A549 (cell line): ENCODE measurements around the gene OGFRL1. TPM values are rescaled to one million over a fixed set of nuclear protein-coding genes. Genes with fewer than 3 reads are reported as not detected.
A peak's percentile ranks its signal among the peaks of the same experiment; 100 is the strongest.

Experiments
- ATAC-seq, 2 experiments: fragments of 200-7000 bp in 1 of 2; fragments of >200 bp in 1 of 2; cut with Nextera tagmentation in 1 of 2; cut with Tn5 transposase in 1 of 2; 3 replicates each; pipeline versions ENCODE4 v1.8.0 to v1.9.1; 2018 to 2020; ENCODE audit warnings: mild to moderate bottlenecking in 1 of 2, moderate library complexity in 1 of 2
- CTCF ChIA-PET: fragments of 300-600 bp; sonication (Branson Sonifier 250); formaldehyde crosslinking; extraction: SDS; loops from one replicate; lab custom pipeline; 2021; ENCODE audit warnings: antibody characterized with exemption, inconsistent platforms; lab: Yijun Ruan, JAX
- POLR2A ChIA-PET: fragments of 350-600 bp; formaldehyde crosslinking; extraction: SDS; loops from one replicate; lab custom pipeline; 2021; ENCODE audit warnings: antibody characterized with exemption, inconsistent platforms; lab: Yijun Ruan, JAX
- DNase-seq, 2 experiments: peaks; one replicate each; pipeline versions ENCODE4 v3.0.0 to v3.0.0-alpha.2; 2011 to 2016; ENCODE audit warnings: low read depth in 1 of 2, low spot score in 1 of 2
- FAIRE-seq: peaks from 2 replicates; lab custom pipeline; 2011; peaks lifted over from hg19 to GRCh38; lab: Jason Lieb, UNC
- H3K27ac ChIP-seq, 2 experiments: fragments of >200 bp; sonication (Bioruptor Twin); formaldehyde crosslinking; 3 replicates each; pipeline ENCODE4 v1.5.1; 2016 to 2017
- H3K4me1 ChIP-seq: fragments of >200 bp; sonication (Bioruptor Twin); formaldehyde crosslinking; 3 replicates; pipeline ENCODE4 v1.6.1; 2016
- H3K4me2 ChIP-seq: fragments of >200 bp; sonication (Bioruptor Twin); formaldehyde crosslinking; 3 replicates; pipeline ENCODE4 v1.6.1; 2016
- H3K4me3 ChIP-seq: fragments of >200 bp; sonication (Bioruptor Twin); formaldehyde crosslinking; 3 replicates; pipeline ENCODE4 v1.5.1; 2016
- H3K9me3 ChIP-seq: fragments of >200 bp; sonication (Bioruptor Twin); formaldehyde crosslinking; 3 replicates; pipeline ENCODE4 v1.6.1; 2016
- CBX8 ChIP-seq: fragments of 200-600 bp; sonication (generic); IDR thresholded peaks from 2 replicates; pipeline ENCODE4 v1.6.1; 2016
- EHF ChIP-seq: fragments of 250-450 bp; sonication (Bioruptor Pico); IDR thresholded peaks from 2 replicates; pipeline ENCODE4 v1.5.0; 2020; ENCODE audit warnings: mild to moderate bottlenecking
- FOSB ChIP-seq: fragments of 250-450 bp; sonication (Bioruptor Pico); IDR thresholded peaks from 2 replicates; pipeline ENCODE4 v1.5.0; 2020; ENCODE audit warnings: mild to moderate bottlenecking, moderate library complexity
- HOXA7 ChIP-seq: fragments of 250-450 bp; sonication (Bioruptor Pico); IDR thresholded peaks from 2 replicates; pipeline ENCODE4 v1.5.0; 2020; ENCODE audit warnings: mild to moderate bottlenecking, moderate library complexity
- HOXB5 ChIP-seq: fragments of 250-450 bp; sonication (Bioruptor Pico); IDR thresholded peaks from 2 replicates; pipeline ENCODE4 v1.5.0; 2020; ENCODE audit warnings: mild to moderate bottlenecking, moderate library complexity
- MAFK ChIP-seq: fragments of 450-650 bp; IDR thresholded peaks from 2 replicates; pipeline ENCODE4 v1.6.1; 2014; ENCODE audit not compliant: partially characterized antibody
- MYC ChIP-seq: IDR thresholded peaks from 2 replicates; pipeline ENCODE4 v1.6.1; 2012; ENCODE audit warnings: mild to moderate bottlenecking, inconsistent platforms, low read length, improper control_type of control experiment, borderline replicate concordance
- NR3C1 ChIP-seq: fragments of >200 bp; sonication (Bioruptor Twin); formaldehyde crosslinking; IDR thresholded peaks from 3 replicates; pipeline ENCODE4 v1.6.1; 2017
- POLR2A ChIP-seq: IDR thresholded peaks from 2 replicates; pipeline ENCODE4 v1.6.1; 2012; ENCODE audit warnings: mild to moderate bottlenecking, low read length
- RNF2 ChIP-seq: fragments of 200-600 bp; sonication (generic); IDR thresholded peaks from 2 replicates; pipeline ENCODE4 v1.6.1; 2016; ENCODE audit warnings: low read depth, mild to moderate bottlenecking, antibody characterized with exemption, moderate library complexity, borderline replicate concordance
- TFCP2L1 ChIP-seq: fragments of 250-450 bp; sonication (Bioruptor Pico); IDR thresholded peaks from 2 replicates; pipeline ENCODE4 v1.5.0; 2021; ENCODE audit warnings: mild to moderate bottlenecking
- WGBS: methylation state at CpG from one replicate; pipeline ENCODE4 v1.1.6; 2017; ENCODE audit errors: missing lambda C conversion rate; 5-methylcytosine and 5-hydroxymethylcytosine counted together
- polyA plus RNA-seq, 4 experiments: library from polyadenylated mRNA; depleted of rRNA in 3 of 4; stranded (reverse); fragments of >200 nt; fragmentation: RNase III in 1 of 4; extraction: RNeasy Plus Mini Kit Qiagen cat#74134 plus additional on column Dnase treatment in 1 of 4; gene quantifications; 2 replicates in 3 of 4; 3 replicates in 1 of 4; pipeline ENCODE4 v1.2.3, GENCODE V29; 2011 to 2017
- TF ChIP-seq, protein P1 (sequence below): fragments of 250-450 bp; sonication (Bioruptor Pico); IDR thresholded peaks from 2 replicates; pipeline ENCODE4 v1.5.0; 2020; ENCODE audit warnings: low read depth, mild to moderate bottlenecking, moderate library complexity
- TF ChIP-seq, protein P2 (sequence below): fragments of >200 bp; sonication (Bioruptor Twin); formaldehyde crosslinking; IDR thresholded peaks from 3 replicates; pipeline ENCODE4 v1.6.1; 2016
- TF ChIP-seq, protein P3 (sequence below): fragments of >200 bp; sonication (Bioruptor Twin); formaldehyde crosslinking; IDR thresholded peaks from 3 replicates; pipeline ENCODE4 v1.5.1; 2016
- TF ChIP-seq, protein P4 (sequence below): fragments of 200-600 bp; sonication (generic); IDR thresholded peaks from 2 replicates; pipeline ENCODE4 v1.6.1; 2016; ENCODE audit warnings: antibody characterized with exemption, mild to moderate bottlenecking, moderate library complexity

Gene OGFRL1
- polyA plus RNA-seq, 2 of the 4 experiments (the other 2 are of a cell fraction): 8.0 to 15.2 TPM

DNA sequence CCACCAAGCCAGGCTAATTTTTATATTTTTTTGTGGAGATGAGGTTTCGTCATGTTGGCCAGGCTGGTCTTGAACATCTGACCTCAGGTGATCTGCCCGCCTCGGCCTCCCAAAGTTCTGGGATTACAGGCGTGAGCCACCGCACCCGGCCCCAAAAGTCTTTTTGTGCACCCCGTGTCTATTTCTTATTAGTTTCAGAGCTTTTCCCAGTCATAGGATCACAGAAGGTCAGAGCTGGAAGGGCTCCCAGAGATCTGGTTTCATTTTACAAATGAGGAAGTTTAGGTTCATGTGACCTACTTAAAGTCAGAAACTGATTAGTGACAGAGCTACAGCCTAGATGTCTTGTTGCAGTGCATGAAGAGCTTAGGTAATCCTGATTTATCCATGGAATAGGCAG is 1.6 kb upstream of the OGFRL1 start:
- TF ChIP-seq MYC (no peak), POLR2A (no peak), TFCP2L1 (CRISPR knock-in tag) (no peak), EHF (CRISPR knock-in tag) (no peak), HOXA7 (CRISPR knock-in tag) (no peak), RNF2 (no peak)
- no peak for DNase-seq
- Histone ChIP-seq H3K9me3 (no peaks in the 10 kb centered on the region), H3K4me1 (peaks cover 31% of the 10 kb centered on the region), H3K27ac (no peak overlapping the region; a peak in 1 of 6 replicates), H3K4me3 (no peak overlapping the region), H3K4me2 (peak overlapping the region; percentile 93; the same call in 1 of the 3 replicates)
- ChIA-PET CTCF (interaction anchor here (1.3 kb wide), 1 partner anchor 96 kb away, joined by 6 read pairs; no protein-coding TSS in a partner anchor), POLR2A (no interaction called here)
- WGBS: 95% methylated on average over 7 of the region's 7 CpGs
- ATAC-seq: no peak
- FAIRE-seq: no peak

DNA sequence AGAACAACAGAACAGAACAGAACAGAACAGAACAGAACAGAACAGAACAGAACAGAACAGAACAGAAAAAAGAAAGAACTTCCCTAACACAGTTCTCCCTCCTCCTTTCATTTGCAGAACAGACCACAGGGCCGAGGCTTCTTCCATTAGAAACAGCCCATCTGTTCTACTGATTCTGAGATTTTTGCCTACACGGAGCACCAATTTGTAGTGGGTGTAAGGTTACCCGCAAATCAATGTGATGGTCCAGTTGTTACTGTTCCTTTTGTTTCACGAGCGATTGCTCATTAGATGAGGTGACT is 734 bp upstream of the OGFRL1 start:
- WGBS: 29% methylated on average over 5 of the region's 5 CpGs
- POLR2A ChIA-PET: interaction anchor here (0.6 to 1.9 kb wide), 5 partner anchors 26 to 156 kb away, joined by 3 to 7 read pairs (median 3); no protein-coding TSS in a partner anchor
- TF ChIP-seq, protein P1, sequence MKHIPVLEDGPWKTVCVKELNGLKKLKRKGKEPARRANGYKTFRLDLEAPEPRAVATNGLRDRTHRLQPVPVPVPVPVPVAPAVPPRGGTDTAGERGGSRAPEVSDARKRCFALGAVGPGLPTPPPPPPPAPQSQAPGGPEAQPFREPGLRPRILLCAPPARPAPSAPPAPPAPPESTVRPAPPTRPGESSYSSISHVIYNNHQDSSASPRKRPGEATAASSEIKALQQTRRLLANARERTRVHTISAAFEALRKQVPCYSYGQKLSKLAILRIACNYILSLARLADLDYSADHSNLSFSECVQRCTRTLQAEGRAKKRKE: no peak
- TF ChIP-seq, protein P2, sequence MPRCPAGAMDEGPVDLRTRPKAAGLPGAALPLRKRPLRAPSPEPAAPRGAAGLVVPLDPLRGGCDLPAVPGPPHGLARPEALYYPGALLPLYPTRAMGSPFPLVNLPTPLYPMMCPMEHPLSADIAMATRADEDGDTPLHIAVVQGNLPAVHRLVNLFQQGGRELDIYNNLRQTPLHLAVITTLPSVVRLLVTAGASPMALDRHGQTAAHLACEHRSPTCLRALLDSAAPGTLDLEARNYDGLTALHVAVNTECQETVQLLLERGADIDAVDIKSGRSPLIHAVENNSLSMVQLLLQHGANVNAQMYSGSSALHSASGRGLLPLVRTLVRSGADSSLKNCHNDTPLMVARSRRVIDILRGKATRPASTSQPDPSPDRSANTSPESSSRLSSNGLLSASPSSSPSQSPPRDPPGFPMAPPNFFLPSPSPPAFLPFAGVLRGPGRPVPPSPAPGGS: no peak
- ATAC-seq: peak; percentile 14 to 27; a peak in 4 of 6 replicates
- Histone ChIP-seq H3K4me3 (peak overlapping the region; percentile 90), H3K9me3 (no peaks in the 10 kb centered on the region), H3K4me2 (peak overlapping the region; percentile 93), H3K27ac (peak overlapping the region; percentile 90 to 98), H3K4me1 (peaks cover 37% of the 10 kb centered on the region)
- no peak for FAIRE-seq
- CTCF ChIA-PET: interaction anchor here (0.6 to 1.6 kb wide), 8 partner anchors 12 to 704 kb away, joined by 3 to 12 read pairs (median 4); no protein-coding TSS in a partner anchor
- DNase-seq: no peak

DNA sequence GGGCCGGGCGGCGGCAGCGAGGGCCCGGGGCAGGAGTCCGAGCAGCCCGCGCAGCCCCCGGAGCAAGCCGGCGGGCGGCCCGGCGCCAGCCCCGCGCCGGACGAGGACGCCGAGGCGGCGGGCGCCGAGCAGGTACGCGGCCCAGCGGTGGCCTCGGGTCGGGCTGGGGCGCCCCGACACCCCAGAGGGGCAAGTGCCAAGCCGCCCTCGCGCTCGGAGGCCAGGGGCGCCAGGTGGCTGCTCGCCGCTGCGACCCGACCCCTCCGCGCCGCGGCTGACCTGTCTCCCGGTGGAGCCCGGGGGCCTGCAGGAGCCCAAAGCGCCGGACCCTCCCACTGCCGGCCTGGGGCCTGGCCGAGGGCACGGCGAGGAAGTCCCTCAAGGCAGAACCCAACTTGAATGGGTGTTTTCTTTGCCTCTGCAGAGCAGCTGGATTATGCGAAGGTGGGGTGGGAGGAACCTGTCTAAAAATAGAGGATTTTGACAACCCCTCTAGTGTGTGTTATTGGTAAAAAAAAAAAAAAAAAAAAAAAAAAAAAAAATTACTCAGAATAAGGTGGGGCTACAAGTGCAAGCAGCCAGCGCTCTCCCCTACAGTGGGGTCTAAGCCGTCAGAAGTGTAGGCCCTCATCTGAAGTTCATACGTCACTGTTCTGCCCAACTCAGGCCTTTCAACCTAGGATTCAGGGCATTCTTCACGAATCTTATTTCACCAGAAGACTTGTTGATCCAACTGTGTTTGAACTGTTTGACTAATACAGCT is 609 bp downstream of the OGFRL1 start:
- FAIRE-seq (no peak), DNase-seq (peak in 1 of 2 experiments; percentile 20), ATAC-seq (peak; percentile 18 to 66)
- Histone ChIP-seq H3K9me3 (no peaks in the 10 kb centered on the region), H3K4me2 (peak overlapping the region; percentile 66), H3K4me1 (peaks cover 46% of the 10 kb centered on the region), H3K4me3 (peak overlapping the region; percentile 90), H3K27ac (peak overlapping the region; percentile 90 to 98)
- ChIA-PET POLR2A (interaction anchor here (0.9 to 1.9 kb wide), 4 partner anchors 11 to 876 kb away, joined by 3 to 7 read pairs (median 4); partner anchors contain the start of gene FAM135A), CTCF (interaction anchor here (0.6 to 1.6 kb wide), 6 partner anchors 11 to 108 kb away, joined by 3 to 12 read pairs (median 3); no protein-coding TSS in a partner anchor)
- WGBS: 5% methylated on average over 10 of the region's 57 CpGs
- TF ChIP-seq EHF (CRISPR knock-in tag) (no peak), MAFK (no peak), HOXB5 (no peak), NR3C1 (no peak), CBX8 (no peak)
- TF ChIP-seq, protein P3, sequence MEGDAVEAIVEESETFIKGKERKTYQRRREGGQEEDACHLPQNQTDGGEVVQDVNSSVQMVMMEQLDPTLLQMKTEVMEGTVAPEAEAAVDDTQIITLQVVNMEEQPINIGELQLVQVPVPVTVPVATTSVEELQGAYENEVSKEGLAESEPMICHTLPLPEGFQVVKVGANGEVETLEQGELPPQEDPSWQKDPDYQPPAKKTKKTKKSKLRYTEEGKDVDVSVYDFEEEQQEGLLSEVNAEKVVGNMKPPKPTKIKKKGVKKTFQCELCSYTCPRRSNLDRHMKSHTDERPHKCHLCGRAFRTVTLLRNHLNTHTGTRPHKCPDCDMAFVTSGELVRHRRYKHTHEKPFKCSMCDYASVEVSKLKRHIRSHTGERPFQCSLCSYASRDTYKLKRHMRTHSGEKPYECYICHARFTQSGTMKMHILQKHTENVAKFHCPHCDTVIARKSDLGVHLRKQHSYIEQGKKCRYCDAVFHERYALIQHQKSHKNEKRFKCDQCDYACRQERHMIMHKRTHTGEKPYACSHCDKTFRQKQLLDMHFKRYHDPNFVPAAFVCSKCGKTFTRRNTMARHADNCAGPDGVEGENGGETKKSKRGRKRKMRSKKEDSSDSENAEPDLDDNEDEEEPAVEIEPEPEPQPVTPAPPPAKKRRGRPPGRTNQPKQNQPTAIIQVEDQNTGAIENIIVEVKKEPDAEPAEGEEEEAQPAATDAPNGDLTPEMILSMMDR: no peak

DNA sequence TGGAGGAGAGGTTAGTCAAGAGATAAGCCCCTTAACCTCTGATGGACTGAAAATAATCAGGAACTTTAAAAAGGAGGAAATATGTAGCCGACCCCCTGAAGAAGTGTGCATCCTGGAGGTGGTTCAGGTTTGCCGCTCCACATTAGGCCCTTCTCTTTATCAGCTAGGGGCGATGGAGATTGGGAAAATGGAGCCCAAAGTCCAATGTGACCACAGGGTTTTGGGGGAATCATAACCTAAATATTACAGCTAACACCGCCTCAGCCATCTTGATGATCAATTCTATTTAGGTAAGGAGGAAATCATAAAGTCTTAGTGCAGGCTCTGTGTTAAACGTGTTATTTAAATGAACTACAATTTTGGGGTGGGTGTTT is 1.2 kb downstream of the OGFRL1 start:
- peak overlapping the region; percentile 90 to 98; a peak in 5 of 6 replicates for H3K27ac ChIP-seq
- peak overlapping the region; percentile 90 for H3K4me3 ChIP-seq
- peaks cover 51% of the 10 kb centered on the region for H3K4me1 ChIP-seq
- peak overlapping the region; percentile 66 for H3K4me2 ChIP-seq
- FAIRE-seq (no peak), ATAC-seq (no peak), DNase-seq (no peak)
- TF ChIP-seq, protein P4, sequence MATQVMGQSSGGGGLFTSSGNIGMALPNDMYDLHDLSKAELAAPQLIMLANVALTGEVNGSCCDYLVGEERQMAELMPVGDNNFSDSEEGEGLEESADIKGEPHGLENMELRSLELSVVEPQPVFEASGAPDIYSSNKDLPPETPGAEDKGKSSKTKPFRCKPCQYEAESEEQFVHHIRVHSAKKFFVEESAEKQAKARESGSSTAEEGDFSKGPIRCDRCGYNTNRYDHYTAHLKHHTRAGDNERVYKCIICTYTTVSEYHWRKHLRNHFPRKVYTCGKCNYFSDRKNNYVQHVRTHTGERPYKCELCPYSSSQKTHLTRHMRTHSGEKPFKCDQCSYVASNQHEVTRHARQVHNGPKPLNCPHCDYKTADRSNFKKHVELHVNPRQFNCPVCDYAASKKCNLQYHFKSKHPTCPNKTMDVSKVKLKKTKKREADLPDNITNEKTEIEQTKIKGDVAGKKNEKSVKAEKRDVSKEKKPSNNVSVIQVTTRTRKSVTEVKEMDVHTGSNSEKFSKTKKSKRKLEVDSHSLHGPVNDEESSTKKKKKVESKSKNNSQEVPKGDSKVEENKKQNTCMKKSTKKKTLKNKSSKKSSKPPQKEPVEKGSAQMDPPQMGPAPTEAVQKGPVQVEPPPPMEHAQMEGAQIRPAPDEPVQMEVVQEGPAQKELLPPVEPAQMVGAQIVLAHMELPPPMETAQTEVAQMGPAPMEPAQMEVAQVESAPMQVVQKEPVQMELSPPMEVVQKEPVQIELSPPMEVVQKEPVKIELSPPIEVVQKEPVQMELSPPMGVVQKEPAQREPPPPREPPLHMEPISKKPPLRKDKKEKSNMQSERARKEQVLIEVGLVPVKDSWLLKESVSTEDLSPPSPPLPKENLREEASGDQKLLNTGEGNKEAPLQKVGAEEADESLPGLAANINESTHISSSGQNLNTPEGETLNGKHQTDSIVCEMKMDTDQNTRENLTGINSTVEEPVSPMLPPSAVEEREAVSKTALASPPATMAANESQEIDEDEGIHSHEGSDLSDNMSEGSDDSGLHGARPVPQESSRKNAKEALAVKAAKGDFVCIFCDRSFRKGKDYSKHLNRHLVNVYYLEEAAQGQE: no peak
- no peak for TF ChIP-seq HOXB5
- no peak for TF ChIP-seq FOSB (CRISPR knock-in tag)
- ChIA-PET POLR2A (interaction anchor here (0.9 to 1.9 kb wide), 3 partner anchors 10 to 877 kb away, joined by 3 to 6 read pairs (median 3); partner anchors contain the start of gene FAM135A), CTCF (interaction anchor here (0.9 to 1.1 kb wide), 3 partner anchors 18 to 109 kb away, joined by 3 read pairs; no protein-coding TSS in a partner anchor)
- WGBS: 63% methylated on average over 5 of the region's 5 CpGs
- no peaks in the 10 kb centered on the region for H3K9me3 ChIP-seq
